IPS-18a (cell line): ENCODE data around the gene GHRHR.

Experiments
- H3K27ac ChIP-seq: one replicate; pipeline ENCODE4 v1.5.1; 2013; ENCODE audit warnings: low read length
- H3K27me3 ChIP-seq: one replicate; pipeline ENCODE4 v1.6.1; 2013; ENCODE audit warnings: mild to moderate bottlenecking, low read length; ENCODE audit not compliant: control insufficient read depth, insufficient read depth
- H3K36me3 ChIP-seq: one replicate; pipeline ENCODE4 v1.6.1; 2013; ENCODE audit warnings: low read depth, low read length; ENCODE audit not compliant: control insufficient read depth
- H3K4me1 ChIP-seq: one replicate; pipeline ENCODE4 v1.6.1; 2013; ENCODE audit warnings: low read depth, low read length; ENCODE audit not compliant: control insufficient read depth
- H3K4me3 ChIP-seq: one replicate; pipeline ENCODE4 v1.5.1; 2013; ENCODE audit warnings: low read length
- H3K9ac ChIP-seq: one replicate; pipeline ENCODE4 v1.6.1; 2013; ENCODE audit warnings: mild to moderate bottlenecking, low read length, moderate library complexity
- H3K9me3 ChIP-seq: one replicate; pipeline ENCODE4 v1.6.1; 2013; ENCODE audit warnings: low read depth, low read length; ENCODE audit not compliant: control insufficient read depth

GHRHR gene

DNA sequence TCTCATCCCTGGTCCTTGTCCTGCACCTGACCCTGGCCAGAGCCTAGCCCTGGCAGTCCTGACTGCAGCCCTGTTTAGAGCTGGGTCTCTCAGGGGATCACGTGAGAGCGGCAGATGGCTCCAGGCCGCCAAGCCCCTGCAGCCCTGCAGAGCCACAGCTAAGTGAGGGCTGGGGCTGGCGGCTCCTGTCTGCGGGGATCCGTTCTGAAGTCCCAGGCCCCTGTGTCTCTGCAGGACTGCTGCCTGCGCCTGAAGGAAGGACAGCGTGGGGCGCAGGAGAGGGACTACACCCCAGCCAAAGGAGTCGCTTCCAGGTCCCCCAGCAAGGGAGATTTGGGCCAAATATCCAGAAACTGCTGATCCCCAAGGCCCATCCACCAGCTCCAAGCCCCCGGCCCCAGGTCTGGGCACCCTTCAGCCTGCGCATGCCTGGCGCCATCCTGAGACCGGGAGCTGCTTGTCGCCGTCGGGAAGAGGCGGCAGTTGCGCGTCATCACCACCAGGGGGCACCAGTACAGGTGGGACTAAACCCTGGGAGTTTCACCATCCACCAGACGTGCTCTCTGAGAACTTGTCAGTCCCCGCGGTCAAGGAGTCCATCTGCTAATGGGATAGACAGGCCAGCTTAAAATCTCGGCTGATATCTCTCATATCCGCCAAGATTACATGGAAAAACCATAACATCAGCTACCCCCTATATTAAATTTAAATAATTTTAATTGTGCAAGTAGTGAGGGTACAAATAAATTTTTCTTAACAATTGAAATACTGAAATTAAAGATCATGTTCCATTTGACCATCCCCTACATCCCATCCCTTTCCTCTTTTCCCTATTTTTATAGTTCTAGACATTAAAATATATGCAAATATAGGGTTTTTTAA is 25.1 kb upstream of the GHRHR start:
- H3K9ac ChIP-seq, result peak overlapping the region; percentile 42

DNA sequence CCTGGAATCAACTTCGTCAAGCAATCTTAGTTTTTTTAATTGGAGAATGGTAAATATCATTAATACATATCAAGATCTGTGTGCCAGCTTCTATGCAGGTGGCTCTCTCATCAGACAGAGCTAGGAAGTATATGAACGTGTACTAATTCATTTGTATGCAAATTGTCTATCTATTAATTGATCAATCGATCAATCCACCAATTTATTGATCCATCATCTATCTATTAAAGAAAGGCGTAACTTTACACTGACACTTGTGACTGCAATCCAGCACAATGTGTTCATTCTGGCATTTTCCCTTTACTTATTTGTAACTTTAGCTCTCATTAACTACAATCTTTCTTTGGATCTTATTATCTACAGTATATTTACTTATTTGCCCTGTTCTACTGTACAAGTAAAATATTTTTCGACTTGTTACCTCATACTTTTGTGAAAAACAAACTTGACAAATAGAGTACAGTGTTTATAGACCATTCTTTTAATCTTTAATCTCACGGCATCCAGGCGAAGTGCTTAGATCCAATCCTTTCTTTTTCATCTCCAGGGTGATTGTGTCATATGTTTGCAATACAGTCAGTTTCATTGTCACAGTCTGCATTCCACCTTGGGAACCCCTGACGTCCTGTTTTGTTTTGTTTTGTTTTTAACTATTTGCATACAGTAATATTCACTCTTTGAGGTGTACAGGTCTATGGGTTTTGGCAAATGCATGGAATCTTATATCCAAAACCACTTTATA is 22.0 kb upstream of the GHRHR start:
- Histone ChIP-seq H3K36me3 (no peaks in the 10 kb centered on the region), H3K9me3 (peaks cover 4% of the 10 kb centered on the region), H3K4me3 (no peak overlapping the region), H3K27me3 (peaks cover 3% of the 10 kb centered on the region), H3K27ac (no peak overlapping the region), H3K9ac (no peak overlapping the region), H3K4me1 (no peaks in the 10 kb centered on the region)

More for the DNA sequence above, 25.1 kb upstream of the GHRHR start:
- Histone ChIP-seq H3K27ac (no peak overlapping the region), H3K4me3 (peak overlapping the region; percentile 48), H3K9me3 (no peaks in the 10 kb centered on the region), H3K27me3 (peaks cover 8% of the 10 kb centered on the region), H3K36me3 (no peaks in the 10 kb centered on the region), H3K4me1 (peaks cover 4% of the 10 kb centered on the region)

DNA sequence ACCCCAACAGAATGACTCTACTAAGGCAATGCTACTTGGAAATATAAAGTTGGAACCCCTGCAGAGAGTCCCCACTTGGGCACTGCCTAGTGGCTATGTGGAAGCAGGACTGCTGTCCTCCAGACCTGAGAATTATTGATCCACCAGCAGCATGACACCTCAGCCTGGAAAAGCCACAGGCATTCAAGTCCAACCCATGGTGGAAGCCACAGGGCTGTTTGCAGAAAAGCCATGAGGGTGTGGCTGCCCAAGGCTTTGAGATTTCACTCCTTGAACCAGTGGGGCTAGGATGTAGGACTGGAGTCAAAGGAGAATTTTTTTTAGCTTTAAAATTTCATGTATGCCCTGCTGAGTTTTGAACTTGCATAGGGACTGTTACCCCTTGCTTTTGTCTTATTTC is 13.6 kb upstream of the GHRHR start:
- H3K27me3 ChIP-seq, result no peaks in the 10 kb centered on the region
- no peaks in the 10 kb centered on the region for H3K4me1 ChIP-seq
- H3K9ac ChIP-seq, result no peak overlapping the region
- no peaks in the 10 kb centered on the region for H3K9me3 ChIP-seq
- H3K27ac ChIP-seq, result no peak overlapping the region
- H3K36me3 ChIP-seq, result no peaks in the 10 kb centered on the region
- H3K4me3 ChIP-seq, result no peak overlapping the region

DNA sequence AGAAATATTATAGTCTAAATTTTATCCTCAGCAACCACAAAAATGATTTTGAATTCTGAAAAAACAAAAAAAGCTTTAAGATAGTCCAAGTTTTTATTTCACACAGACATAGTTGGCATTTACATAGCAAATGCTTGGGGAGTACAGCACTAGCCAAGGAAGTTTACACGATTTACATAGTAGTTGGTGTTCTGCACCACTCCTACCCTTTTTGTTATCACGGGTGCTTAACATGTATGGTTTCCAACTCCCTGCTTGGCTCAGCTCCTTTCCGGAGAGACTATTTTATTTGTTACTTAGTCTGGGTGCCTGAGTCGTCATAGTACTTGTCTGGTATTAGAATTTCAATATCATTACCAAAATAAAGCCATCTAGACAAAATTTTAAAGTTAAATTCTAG is 8.8 kb upstream of the GHRHR start:
- no peaks in the 10 kb centered on the region for H3K4me1 ChIP-seq

DNA sequence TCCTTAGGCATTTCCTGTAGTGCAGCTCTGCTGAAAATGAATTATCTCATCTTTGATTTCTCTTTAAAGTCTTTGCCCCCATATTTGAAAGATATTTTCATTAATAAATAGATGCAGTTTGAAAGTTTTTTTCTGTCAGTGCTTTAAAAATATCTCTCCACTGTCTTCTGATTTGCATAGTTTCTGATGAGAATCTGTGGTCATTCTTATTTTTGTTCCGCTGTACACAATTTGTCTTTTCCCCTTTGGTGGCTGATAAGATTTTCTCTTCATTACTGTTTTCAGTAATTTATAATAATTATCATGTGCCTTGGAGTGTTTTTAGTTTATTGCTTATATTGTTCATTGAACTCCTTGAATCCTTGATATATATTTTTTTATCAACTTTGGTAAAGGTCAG is 7.0 kb upstream of the GHRHR start:
- H3K36me3 ChIP-seq, result no peaks in the 10 kb centered on the region
- no peak overlapping the region for H3K27ac ChIP-seq
- H3K27me3 ChIP-seq, result no peaks in the 10 kb centered on the region
- peaks cover 7% of the 10 kb centered on the region for H3K9me3 ChIP-seq
- no peak overlapping the region for H3K9ac ChIP-seq
- H3K4me1 ChIP-seq, result no peaks in the 10 kb centered on the region
- H3K4me3 ChIP-seq, result no peak overlapping the region

More for the DNA sequence above, 8.8 kb upstream of the GHRHR start:
- H3K36me3 ChIP-seq, result no peaks in the 10 kb centered on the region
- no peak overlapping the region for H3K27ac ChIP-seq
- no peaks in the 10 kb centered on the region for H3K27me3 ChIP-seq
- peaks cover 7% of the 10 kb centered on the region for H3K9me3 ChIP-seq
- H3K4me3 ChIP-seq, result no peak overlapping the region
- no peak overlapping the region for H3K9ac ChIP-seq

DNA sequence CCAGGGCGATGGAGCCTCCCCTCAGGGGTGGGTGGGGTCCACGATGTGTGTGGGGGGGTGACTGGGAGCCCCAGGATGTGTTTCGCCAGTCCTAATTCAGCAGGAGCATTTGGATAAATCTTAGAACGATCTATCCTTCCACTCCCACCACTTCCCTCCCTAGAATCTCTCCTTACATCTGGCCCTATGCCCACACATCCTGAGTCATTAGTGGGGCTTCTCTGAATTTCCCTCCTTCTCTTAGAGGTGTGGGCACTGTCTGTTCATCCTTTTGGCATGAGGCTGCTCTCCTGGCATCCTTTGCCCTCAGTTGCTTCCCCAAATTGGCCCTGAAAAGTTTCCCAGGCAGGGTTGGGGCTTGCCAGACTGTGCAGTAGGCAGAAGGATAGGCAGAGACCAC is 1.6 kb downstream of the GHRHR start:
- H3K4me1 ChIP-seq, result no peaks in the 10 kb centered on the region
- no peaks in the 10 kb centered on the region for H3K36me3 ChIP-seq
- no peaks in the 10 kb centered on the region for H3K27me3 ChIP-seq
- no peak overlapping the region for H3K27ac ChIP-seq
- H3K9me3 ChIP-seq, result no peaks in the 10 kb centered on the region
- no peak overlapping the region for H3K4me3 ChIP-seq
- H3K9ac ChIP-seq, result no peak overlapping the region

DNA sequence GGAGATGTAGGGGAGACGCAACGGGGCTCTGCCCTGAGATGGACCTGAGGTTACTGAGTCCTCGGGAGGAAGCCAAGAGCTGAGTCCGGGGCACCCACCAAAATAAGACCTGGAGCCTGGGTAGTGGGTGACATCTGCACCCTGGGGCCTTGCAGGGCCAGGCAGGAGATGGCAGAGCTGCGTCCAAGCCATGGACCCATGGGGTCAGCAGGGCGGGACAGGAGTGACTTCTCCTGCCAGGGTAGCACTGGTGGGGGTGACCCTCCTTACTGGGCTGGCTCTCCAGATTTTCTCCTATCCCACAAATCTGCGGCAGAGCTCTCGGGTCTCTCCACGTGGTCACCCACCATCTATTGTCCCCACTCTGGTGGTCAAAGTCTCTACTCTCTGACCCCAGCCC is 2.1 kb downstream of the GHRHR start:
- no peaks in the 10 kb centered on the region for H3K4me1 ChIP-seq
- H3K27me3 ChIP-seq, result no peaks in the 10 kb centered on the region
- no peaks in the 10 kb centered on the region for H3K9me3 ChIP-seq
- no peak overlapping the region for H3K4me3 ChIP-seq
- no peak overlapping the region for H3K27ac ChIP-seq
- no peaks in the 10 kb centered on the region for H3K36me3 ChIP-seq
- H3K9ac ChIP-seq, result no peak overlapping the region

DNA sequence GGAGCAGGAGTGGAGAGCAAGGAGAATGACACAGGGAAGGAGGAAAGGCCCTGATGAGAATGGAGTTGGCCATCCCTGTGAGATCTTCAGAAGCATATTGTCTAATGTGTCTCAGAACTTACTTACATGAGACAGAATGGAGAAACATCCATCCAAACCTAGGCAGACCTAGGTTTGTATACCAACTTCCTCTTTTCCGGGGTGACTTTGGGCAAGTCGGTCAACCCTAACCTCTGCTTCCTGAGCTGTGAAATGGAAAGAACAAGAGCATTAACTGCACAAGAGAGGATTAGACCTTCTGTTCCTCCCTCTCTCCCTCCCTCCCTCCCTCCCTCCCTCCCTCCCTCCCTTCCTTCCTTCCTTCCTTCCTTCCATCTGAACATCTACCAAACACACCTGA is 4.5 kb downstream of the GHRHR start:
- Histone ChIP-seq H3K27ac (no peak overlapping the region), H3K9me3 (no peaks in the 10 kb centered on the region), H3K4me1 (no peaks in the 10 kb centered on the region), H3K9ac (no peak overlapping the region), H3K27me3 (no peaks in the 10 kb centered on the region), H3K36me3 (no peaks in the 10 kb centered on the region), H3K4me3 (no peak overlapping the region)

DNA sequence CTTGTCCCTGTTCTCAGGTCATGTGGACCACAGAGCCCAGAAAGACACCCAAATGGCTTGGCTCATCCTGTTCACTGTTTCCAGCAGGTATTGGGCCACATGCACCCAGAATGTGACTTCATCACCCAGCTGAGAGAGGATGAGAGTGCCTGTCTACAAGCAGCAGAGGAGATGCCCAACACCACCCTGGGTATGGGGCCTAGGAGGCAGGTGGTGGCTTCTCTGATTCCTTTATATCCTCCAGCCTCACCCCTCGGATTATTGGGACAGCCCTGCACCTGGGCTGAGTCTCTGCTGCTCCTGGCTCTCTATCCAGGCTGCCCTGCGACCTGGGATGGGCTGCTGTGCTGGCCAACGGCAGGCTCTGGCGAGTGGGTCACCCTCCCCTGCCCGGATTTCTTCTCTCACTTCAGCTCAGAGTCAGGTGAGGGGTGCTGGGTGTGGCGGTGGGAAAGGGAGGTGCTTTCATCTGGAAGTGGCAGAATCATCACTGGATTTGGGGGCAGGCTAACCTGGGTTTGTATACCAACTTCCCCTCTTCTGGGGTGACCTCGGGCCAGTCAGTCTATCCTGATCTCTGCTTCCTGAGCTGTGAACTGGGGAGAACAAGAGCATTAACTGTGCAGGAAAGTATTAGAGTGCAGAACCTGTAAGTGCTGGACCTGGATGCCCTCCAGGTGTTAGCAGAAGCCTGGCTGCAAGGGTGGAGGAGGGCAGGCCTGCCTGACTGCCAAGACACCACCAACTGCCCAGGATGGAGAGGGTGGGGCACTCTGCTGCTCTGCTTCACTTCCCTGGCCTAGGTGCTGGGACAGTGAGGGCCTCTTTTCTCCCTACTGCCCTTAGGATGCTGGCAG is 5.2 kb downstream of the GHRHR start:
- H3K9ac ChIP-seq, result no peak overlapping the region
- H3K9me3 ChIP-seq, result no peaks in the 10 kb centered on the region
- no peak overlapping the region for H3K27ac ChIP-seq
- H3K4me3 ChIP-seq, result no peak overlapping the region
- no peaks in the 10 kb centered on the region for H3K36me3 ChIP-seq
- no peaks in the 10 kb centered on the region for H3K4me1 ChIP-seq
- no peaks in the 10 kb centered on the region for H3K27me3 ChIP-seq

DNA sequence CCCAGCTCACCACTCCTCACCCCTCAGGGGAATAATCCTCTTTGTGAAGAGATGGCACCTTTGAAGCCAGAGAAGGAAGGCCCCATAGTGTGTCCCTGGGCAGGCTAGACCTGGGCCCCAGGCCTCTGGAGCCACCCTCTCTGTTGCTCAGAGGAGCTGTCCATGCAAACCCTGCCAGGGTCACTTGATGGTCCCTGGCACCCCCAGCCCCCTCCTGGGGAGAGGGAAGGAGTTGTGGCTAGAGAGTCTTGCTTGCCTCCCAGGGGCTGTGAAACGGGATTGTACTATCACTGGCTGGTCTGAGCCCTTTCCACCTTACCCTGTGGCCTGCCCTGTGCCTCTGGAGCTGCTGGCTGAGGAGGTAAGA is 5.8 kb downstream of the GHRHR start:
- H3K9ac ChIP-seq, result no peak overlapping the region
- peaks cover 4% of the 10 kb centered on the region for H3K4me1 ChIP-seq
- no peaks in the 10 kb centered on the region for H3K36me3 ChIP-seq
- H3K4me3 ChIP-seq, result no peak overlapping the region
- H3K9me3 ChIP-seq, result no peaks in the 10 kb centered on the region
- H3K27ac ChIP-seq, result no peak overlapping the region
- H3K27me3 ChIP-seq, result no peaks in the 10 kb centered on the region

DNA sequence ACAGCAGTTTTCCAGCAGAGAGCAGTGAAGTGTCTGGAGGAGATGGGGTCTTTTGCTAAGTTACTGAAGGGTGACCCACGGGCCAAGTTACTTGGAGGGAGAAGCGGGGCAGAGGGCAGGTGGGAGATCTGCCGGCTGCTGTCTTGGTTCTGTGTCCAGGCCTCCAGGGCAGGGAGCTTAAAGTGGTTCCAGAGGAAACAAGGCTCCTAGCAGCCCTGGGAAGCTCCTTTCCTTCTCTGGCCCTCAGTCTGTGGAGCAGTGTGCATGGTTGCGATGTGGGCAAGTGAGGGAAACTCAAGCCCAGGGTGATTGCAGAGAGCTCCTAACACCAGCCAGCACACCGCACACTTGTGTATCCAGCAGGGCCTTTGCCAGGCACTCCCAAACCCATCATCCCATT is 6.3 kb downstream of the GHRHR start:
- Histone ChIP-seq H3K4me3 (no peak overlapping the region), H3K9ac (no peak overlapping the region), H3K27ac (no peak overlapping the region), H3K4me1 (peaks cover 4% of the 10 kb centered on the region), H3K27me3 (no peaks in the 10 kb centered on the region), H3K9me3 (no peaks in the 10 kb centered on the region), H3K36me3 (no peaks in the 10 kb centered on the region)
